Neural cell (in vitro differentiated cells): Measurements from ENCODE around the gene PDIA6.

ENCODE experiments used
- CTCF ChIP-seq: fragments of 450-650 bp; IDR thresholded peaks from 2 replicates; pipeline ENCODE4 v1.5.1; 2014; ENCODE audit warnings: antibody characterized with exemption, mild to moderate bottlenecking, moderate library complexity; ENCODE audit not compliant: poor library complexity, severe bottlenecking
- EP300 ChIP-seq: fragments of 450-650 bp; conservative IDR thresholded peaks from 2 replicates; pipeline ENCODE4 v1.6.1; 2014; ENCODE audit warnings: antibody characterized with exemption, mild to moderate bottlenecking, moderate library complexity; ENCODE audit not compliant: poor library complexity, severe bottlenecking
- EZH2 ChIP-seq: fragments of 200-600, 300-800 bp; shearing (Covaris generic), sonication (generic); IDR thresholded peaks from 2 replicates; pipeline ENCODE4 v1.6.1; 2014; ENCODE audit warnings: antibody characterized with exemption, low read length, borderline replicate concordance, mild to moderate bottlenecking; ENCODE audit not compliant: insufficient read depth, poor library complexity, severe bottlenecking
- MXI1 ChIP-seq: fragments of 450-650 bp; conservative IDR thresholded peaks from 2 replicates; pipeline ENCODE4 v1.6.1; 2014; ENCODE audit warnings: antibody characterized with exemption, mild to moderate bottlenecking; ENCODE audit not compliant: poor library complexity, severe bottlenecking
- POLR2AphosphoS5 ChIP-seq: IDR thresholded peaks from 2 replicates; pipeline ENCODE4 v1.6.1; 2012
- RAD21 ChIP-seq: fragments of 450-650 bp; conservative IDR thresholded peaks from 2 replicates; pipeline ENCODE4 v1.6.1; 2014; ENCODE audit warnings: antibody characterized with exemption, mild to moderate bottlenecking, moderate library complexity
- REST ChIP-seq: IDR thresholded peaks from 2 replicates; pipeline ENCODE4 v1.6.1; 2012; ENCODE audit warnings: borderline replicate concordance
- SMC3 ChIP-seq: fragments of 450-650 bp; conservative IDR thresholded peaks from 2 replicates; pipeline ENCODE4 v1.6.1; 2014; ENCODE audit warnings: antibody characterized with exemption, mild to moderate bottlenecking, moderate library complexity; ENCODE audit not compliant: poor library complexity
- TAF1 ChIP-seq: IDR thresholded peaks from 2 replicates; pipeline ENCODE4 v1.6.1; 2012; ENCODE audit warnings: low read depth

GRCh38 chr2:10820978-10821695 lies 8.6 kb upstream of the PDIA6 start:
- no peak for TF ChIP-seq POLR2AphosphoS5
- TF ChIP-seq EP300: no peak
- TF ChIP-seq CTCF: no peak
- no peak for TF ChIP-seq EZH2
- TF ChIP-seq TAF1: no peak
- no peak for TF ChIP-seq RAD21
- no peak for TF ChIP-seq SMC3
- TF ChIP-seq REST: no peak
- no peak for TF ChIP-seq MXI1
